ENCODE measurements around the gene HMGB4. TPM values are rescaled to one million over a fixed set of nuclear protein-coding genes. Genes with fewer than 3 reads are reported as not detected.

Gene HMGB4
- total RNA-seq, 4 donors from 2014 or later = not detected

DNA sequence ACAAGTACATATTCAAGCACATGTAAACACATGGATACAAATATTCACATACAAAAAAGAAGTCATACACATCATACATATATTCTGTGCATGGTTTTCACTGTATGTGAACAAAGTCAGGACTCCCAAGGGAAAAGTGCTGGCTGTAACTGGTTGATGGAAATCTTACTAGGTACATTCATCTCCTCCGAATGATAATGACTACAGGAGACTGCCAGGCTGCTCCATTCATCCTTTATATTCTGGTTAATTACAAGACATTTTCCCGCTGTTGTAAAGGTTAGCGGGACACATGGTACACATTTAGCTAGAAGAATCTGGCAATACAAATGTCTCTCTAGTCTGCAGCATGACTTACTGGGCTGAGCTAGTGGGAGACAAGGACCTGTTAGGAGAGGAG lies 26.2 kb upstream of the HMGB4 start:
- Histone ChIP-seq H3K4me3 (no peak overlapping the region), H3K27me3 (no peaks in the 10 kb centered on the region), H3K4me1 (no peaks in the 10 kb centered on the region), H3K27ac (replicated peaks in 1 of 4) (no peak overlapping the region), H3K9me3 (peaks cover 0 to 4% (median 0%) of the 10 kb centered on the region in 4 donors), H3K36me3 (no peaks in the 10 kb centered on the region)
- intact Hi-C loops (cut with DNase I) = no loop called here
- TF ChIP-seq POLR2AphosphoS5 (IDR thresholded peaks at IDR 0.05) = no peak
- TF ChIP-seq, protein P1, sequence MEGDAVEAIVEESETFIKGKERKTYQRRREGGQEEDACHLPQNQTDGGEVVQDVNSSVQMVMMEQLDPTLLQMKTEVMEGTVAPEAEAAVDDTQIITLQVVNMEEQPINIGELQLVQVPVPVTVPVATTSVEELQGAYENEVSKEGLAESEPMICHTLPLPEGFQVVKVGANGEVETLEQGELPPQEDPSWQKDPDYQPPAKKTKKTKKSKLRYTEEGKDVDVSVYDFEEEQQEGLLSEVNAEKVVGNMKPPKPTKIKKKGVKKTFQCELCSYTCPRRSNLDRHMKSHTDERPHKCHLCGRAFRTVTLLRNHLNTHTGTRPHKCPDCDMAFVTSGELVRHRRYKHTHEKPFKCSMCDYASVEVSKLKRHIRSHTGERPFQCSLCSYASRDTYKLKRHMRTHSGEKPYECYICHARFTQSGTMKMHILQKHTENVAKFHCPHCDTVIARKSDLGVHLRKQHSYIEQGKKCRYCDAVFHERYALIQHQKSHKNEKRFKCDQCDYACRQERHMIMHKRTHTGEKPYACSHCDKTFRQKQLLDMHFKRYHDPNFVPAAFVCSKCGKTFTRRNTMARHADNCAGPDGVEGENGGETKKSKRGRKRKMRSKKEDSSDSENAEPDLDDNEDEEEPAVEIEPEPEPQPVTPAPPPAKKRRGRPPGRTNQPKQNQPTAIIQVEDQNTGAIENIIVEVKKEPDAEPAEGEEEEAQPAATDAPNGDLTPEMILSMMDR (IDR thresholded peaks at IDR 0.05) = no peak
- no peak for TF ChIP-seq EP300 (IDR thresholded peaks at IDR 0.05)
- no peak for TF ChIP-seq POLR2A (IDR thresholded peaks at IDR 0.05; ENCODE audit: low read depth)
- no peak for DNase-seq (ENCODE audit: extremely low spot score)
- WGBS = 94% methylated on average over 3 of the region's 3 CpGs

DNA sequence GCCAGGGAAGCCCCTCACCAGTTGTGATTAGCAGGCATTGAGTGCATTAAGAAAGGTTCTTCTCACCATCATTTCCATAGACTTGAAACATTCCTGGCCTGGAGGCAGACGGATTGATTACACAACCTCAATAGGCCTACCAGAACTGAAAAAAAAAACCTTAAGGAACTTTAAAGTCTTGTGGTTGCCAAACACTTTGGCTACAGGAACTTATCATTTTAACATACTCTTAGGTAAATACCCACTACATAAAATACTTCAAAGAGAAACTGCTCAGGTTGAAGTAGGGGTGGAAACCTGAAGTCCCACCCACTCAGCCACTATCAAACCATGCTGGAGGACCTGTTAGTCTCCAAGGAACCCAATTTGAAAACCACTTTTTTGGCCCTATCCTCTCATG lies 22.4 kb upstream of the HMGB4 start:
- Histone ChIP-seq H3K4me1 (no peaks in the 10 kb centered on the region), H3K4me3 (no peak overlapping the region), H3K27me3 (no peaks in the 10 kb centered on the region), H3K36me3 (no peaks in the 10 kb centered on the region), H3K9me3 (peaks cover 0 to 4% (median 0%) of the 10 kb centered on the region in 4 donors), H3K27ac (replicated peaks in 1 of 4) (no peak overlapping the region)
- intact Hi-C loops (cut with DNase I) = no loop called here
- TF ChIP-seq, protein P1 (IDR thresholded peaks at IDR 0.05) = no peak
- no peak for TF ChIP-seq EP300 (IDR thresholded peaks at IDR 0.05)
- TF ChIP-seq POLR2AphosphoS5 (IDR thresholded peaks at IDR 0.05) = no peak
- no peak for TF ChIP-seq POLR2A (IDR thresholded peaks at IDR 0.05; ENCODE audit: low read depth)
- DNase-seq (ENCODE audit: extremely low spot score) = no peak
- 79% methylated on average over 1 of the region's 1 CpG for WGBS

DNA sequence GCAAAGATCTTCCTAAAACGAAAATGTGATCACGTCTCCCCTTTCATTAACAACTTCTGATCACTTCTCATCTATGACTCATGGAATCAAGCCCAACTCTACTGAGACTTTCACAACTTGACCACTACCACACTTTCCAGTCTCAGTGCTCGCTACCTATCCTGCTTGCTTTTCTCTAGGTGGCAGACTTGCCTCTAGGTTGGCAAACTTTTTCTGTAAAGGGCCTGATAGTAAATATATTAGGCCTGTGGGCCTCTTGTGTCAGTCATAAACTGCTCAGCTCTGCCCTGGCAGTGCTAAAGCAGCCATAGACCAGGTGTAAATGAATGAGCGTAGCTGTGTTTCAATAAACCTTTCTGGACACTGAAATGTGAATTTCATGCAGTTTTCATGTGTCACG lies 21.5 kb upstream of the HMGB4 start:
- no peaks in the 10 kb centered on the region for H3K9me3 ChIP-seq
- no peaks in the 10 kb centered on the region for H3K36me3 ChIP-seq
- no peaks in the 10 kb centered on the region for H3K4me1 ChIP-seq
- intact Hi-C loops (cut with DNase I) = no loop called here
- WGBS = 89% methylated on average over 5 of the region's 5 CpGs
- H3K27ac ChIP-seq (replicated peaks in 1 of 4) = no peak overlapping the region
- TF ChIP-seq, protein P1 (IDR thresholded peaks at IDR 0.05) = no peak
- TF ChIP-seq POLR2AphosphoS5 (IDR thresholded peaks at IDR 0.05) = no peak
- DNase-seq (ENCODE audit: extremely low spot score) = no peak
- H3K27me3 ChIP-seq = no peaks in the 10 kb centered on the region
- H3K4me3 ChIP-seq = no peak overlapping the region

DNA sequence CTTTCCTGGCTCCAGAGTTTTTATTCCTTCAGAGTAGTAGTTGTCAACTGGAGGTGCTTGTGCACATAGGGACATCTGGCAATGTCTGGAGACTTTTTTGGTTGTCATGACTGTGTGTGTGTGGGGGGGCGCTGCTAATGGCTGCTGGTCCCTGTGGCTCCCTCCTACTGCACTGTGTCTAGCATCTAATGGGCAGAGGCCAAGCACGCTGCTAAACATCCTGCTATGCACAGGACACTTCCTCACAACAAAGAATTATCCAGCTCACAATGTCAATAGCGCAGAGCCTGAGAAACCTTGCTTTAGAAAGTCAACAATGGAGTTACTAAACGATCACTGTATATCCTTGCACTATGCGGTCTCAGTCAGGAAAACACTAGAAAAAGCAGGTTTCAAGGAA lies 19.7 kb upstream of the HMGB4 start:
- Histone ChIP-seq H3K36me3 (no peaks in the 10 kb centered on the region), H3K27me3 (no peaks in the 10 kb centered on the region), H3K27ac (replicated peaks in 1 of 4) (no peak overlapping the region), H3K4me3 (no peak overlapping the region), H3K9me3 (no peaks in the 10 kb centered on the region), H3K4me1 (no peaks in the 10 kb centered on the region)
- 74% methylated on average over 5 of the region's 5 CpGs for WGBS
- TF ChIP-seq POLR2A (IDR thresholded peaks at IDR 0.05; ENCODE audit: low read depth) = no peak
- TF ChIP-seq EP300 (IDR thresholded peaks at IDR 0.05) = no peak
- TF ChIP-seq POLR2AphosphoS5 (IDR thresholded peaks at IDR 0.05) = no peak
- TF ChIP-seq, protein P1 (IDR thresholded peaks at IDR 0.05) = no peak
- DNase-seq (ENCODE audit: extremely low spot score) = no peak
- intact Hi-C loops (cut with DNase I) = no loop called here

DNA sequence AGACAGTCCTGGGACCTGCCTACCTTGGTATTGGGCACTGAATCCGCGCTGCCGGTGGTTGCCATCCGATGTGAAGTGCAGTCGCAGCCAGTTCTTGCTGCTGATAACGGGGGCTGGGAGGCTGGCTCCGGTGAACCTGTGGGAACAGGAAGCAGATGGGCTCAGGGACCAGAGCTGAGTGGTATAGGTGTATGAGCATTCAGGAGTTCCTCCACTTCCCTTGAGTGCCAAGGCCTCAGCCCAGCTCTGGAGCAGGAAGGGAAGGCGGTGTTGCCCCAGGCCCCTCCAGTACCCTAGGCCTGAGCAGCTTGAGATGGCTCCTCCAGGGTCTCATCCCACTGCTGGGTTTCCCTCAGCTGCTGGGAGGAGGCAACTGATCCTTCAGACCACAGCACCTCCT lies 17.0 kb upstream of the HMGB4 start:
- Histone ChIP-seq H3K9me3 (no peaks in the 10 kb centered on the region), H3K4me1 (no peaks in the 10 kb centered on the region), H3K36me3 (no peaks in the 10 kb centered on the region), H3K4me3 (no peak overlapping the region), H3K27ac (replicated peaks in 1 of 4) (no peak overlapping the region), H3K27me3 (no peaks in the 10 kb centered on the region)
- 93% methylated on average over 8 of the region's 8 CpGs for WGBS
- TF ChIP-seq POLR2AphosphoS5 (IDR thresholded peaks at IDR 0.05) = no peak
- no peak for TF ChIP-seq EP300 (IDR thresholded peaks at IDR 0.05)
- TF ChIP-seq, protein P1 (IDR thresholded peaks at IDR 0.05) = no peak
- TF ChIP-seq POLR2A (IDR thresholded peaks at IDR 0.05; ENCODE audit: low read depth) = no peak
- intact Hi-C loops (cut with DNase I) = no loop called here
- DNase-seq (ENCODE audit: extremely low spot score) = no peak

All from esophagus muscularis mucosa (tissue), 4 donors.